Transverse colon (tissue), 4 donors: Measurements from ENCODE around the gene YTHDF1. TPM values are rescaled to one million over a fixed set of nuclear protein-coding genes. Genes with fewer than 3 reads are reported as not detected.

ENCODE experiments used
- DNase-seq: peaks from one replicate; pipeline ENCODE4 v3.0.0-alpha.2; 2019
- H3K27ac ChIP-seq, 4 donors: fragments of 200-600 bp; sonication (generic); 2 replicates each; pipeline ENCODE4 v1.5.1; 2016 to 2018; ENCODE audit warnings: inconsistent platforms in 4 of 4
- H3K27me3 ChIP-seq: fragments of 200-600 bp; sonication (generic); 2 replicates; pipeline ENCODE4 v1.5.1; 2017; ENCODE audit warnings: inconsistent platforms
- H3K36me3 ChIP-seq, 4 donors: fragments of 200-600 bp; sonication (generic); 2 replicates each; pipeline ENCODE4 v1.5.1; 2017 to 2019; ENCODE audit warnings: inconsistent platforms in 4 of 4
- H3K4me1 ChIP-seq, 4 donors: fragments of 200-600 bp; sonication (generic); 2 replicates each; pipeline ENCODE4 v1.5.1; 2017 to 2020; ENCODE audit warnings: inconsistent platforms in 4 of 4
- H3K4me3 ChIP-seq, 4 donors: fragments of 200-600 bp; sonication (generic); 1 replicate in 1 of 4; 2 replicates in 3 of 4; pipeline versions ENCODE4 v1.5.1 to v1.6.1; 2017 to 2019; ENCODE audit warnings: inconsistent platforms in 4 of 4
- H3K9me3 ChIP-seq, 2 donors: fragments of 200-600 bp; sonication (generic); 2 replicates each; pipeline ENCODE4 v1.5.1; 2017 to 2019; ENCODE audit warnings: inconsistent platforms in 2 of 2
- CTCF ChIP-seq, 5 experiments: fragments of 200-600 bp in 3 of 5; fragments of 450-650 bp in 2 of 5; sonication (generic) in 3 of 5; IDR thresholded peaks; 1 replicate in 2 of 5; 2 replicates in 3 of 5; pipeline ENCODE4 v1.5.1; 2016 to 2017; ENCODE audit warnings: antibody characterized with exemption in 5 of 5, inconsistent platforms in 3 of 5, mild to moderate bottlenecking in 2 of 5, moderate library complexity in 1 of 5
- EP300 ChIP-seq: sonication (generic); formaldehyde crosslinking; IDR thresholded peaks from one replicate; pipeline ENCODE4 v1.6.1; 2017; ENCODE audit warnings: antibody characterized with exemption, low read depth
- POLR2A ChIP-seq: fragments of 450-650 bp; IDR thresholded peaks from one replicate; pipeline ENCODE4 v1.6.1; 2016; ENCODE audit warnings: antibody characterized with exemption, mild to moderate bottlenecking, moderate library complexity
- POLR2AphosphoS5 ChIP-seq, 3 donors: sonication (generic); formaldehyde crosslinking; IDR thresholded peaks; one replicate each; pipeline ENCODE4 v1.6.1; 2016; ENCODE audit warnings: antibody characterized with exemption in 3 of 3
- whole genome bisulfite sequencing, 2 donors: methylation state at CpG; one replicate each; pipeline ENCODE4 v1.1.5; 2018; ENCODE audit warnings: low coverage in 1 of 2; 5-methylcytosine and 5-hydroxymethylcytosine counted together
- in situ Hi-C, 4 donors: fragments of 200-750 bp; cut with MboI; loops; one replicate each; pipeline versions ENCODE4 v1.15.0 to v1.15.1; 2017; ENCODE audit warnings: low sequenced_read_pairs in 3 of 4, low pct_ligation_motif_present in 1 of 4, low pct_unique_long_range_greater_than_20kb in 1 of 4
- intact Hi-C: fragments of 100-400 bp; cut with DNase I; formaldehyde crosslinking; loops from one replicate; pipeline ENCODE4 v1.15.1; 2023; ENCODE audit warnings: low total_unique reads
- total RNA-seq, 4 donors: library from RNA; depleted of rRNA; stranded (reverse); fragments of >200 nt; gene quantifications; one replicate each; pipeline ENCODE4 v1.1.0, GENCODE V29; 2016

YTHDF1 gene
- total RNA-seq, 4 donors from 2014 or later: 29.4 to 35.2 (median 32.9) TPM

GRCh38 chr20:63219866-63220521, 4.1 kb upstream of the YTHDF1 start:
- intact Hi-C loops (loop anchor here (5.0 kb wide), 1 partner anchor 163 kb away; no protein-coding TSS in a partner anchor), in situ Hi-C loops (no loop called here)
- no peak for DNase-seq
- Histone ChIP-seq H3K27ac (no peak overlapping the region), H3K36me3 (no peaks in the 10 kb centered on the region), H3K4me1 (peaks cover 0 to 21% (median 15%) of the 10 kb centered on the region in 4 donors), H3K4me3 (no peak overlapping the region), H3K27me3 (peaks cover 4% of the 10 kb centered on the region), H3K9me3 (no peaks in the 10 kb centered on the region)
- WGBS, 2 donors: 82 to 95% methylated on average over 8 to 25 of the region's 25 CpGs
- no peak for TF ChIP-seq EP300
- TF ChIP-seq POLR2A: no peak
- TF ChIP-seq POLR2AphosphoS5 (IDR thresholded peaks at IDR 0.05): no peak
- TF ChIP-seq CTCF (IDR thresholded peaks at IDR 0.05): no peak

GRCh38 chr20:63219447-63219821, 3.5 kb upstream of the YTHDF1 start:
- Histone ChIP-seq H3K27me3 (peaks cover 4% of the 10 kb centered on the region), H3K4me1 (peaks cover 5 to 20% (median 15%) of the 10 kb centered on the region in 4 donors), H3K27ac (no peak overlapping the region), H3K9me3 (no peaks in the 10 kb centered on the region), H3K4me3 (no peak overlapping the region), H3K36me3 (no peaks in the 10 kb centered on the region)
- no peak for DNase-seq
- in situ Hi-C loops: no loop called here
- 77 to 92% methylated on average over 6 to 8 of the region's 8 CpGs for WGBS, 2 donors
- TF ChIP-seq POLR2A (no peak), POLR2AphosphoS5 (IDR thresholded peaks at IDR 0.05) (no peak), CTCF (IDR thresholded peaks at IDR 0.05) (no peak), EP300 (no peak)
- intact Hi-C loops: no loop called here

- no peak overlapping the region for H3K27ac ChIP-seq
- in situ Hi-C loops: no loop called here
- no peak for DNase-seq
- TF ChIP-seq CTCF (IDR thresholded peaks at IDR 0.05) (no peak), EP300 (no peak), POLR2AphosphoS5 (IDR thresholded peaks at IDR 0.05) (no peak), POLR2A (no peak)
- H3K9me3 ChIP-seq: no peaks in the 10 kb centered on the region
- WGBS, 2 donors: 83 to 100% methylated on average over 1 to 12 of the region's 13 CpGs
- H3K27me3 ChIP-seq: peaks cover 4% of the 10 kb centered on the region
- H3K4me3 ChIP-seq: no peak overlapping the region
- no peaks in the 10 kb centered on the region for H3K36me3 ChIP-seq
- intact Hi-C loops: no loop called here
- H3K4me1 ChIP-seq: peaks cover 8 to 18% (median 18%) of the 10 kb centered on the region in 4 donors
Observed at GRCh38 chr20:63218701-63219446, 2.9 kb upstream of the YTHDF1 start.

- in situ Hi-C loops (no loop called here), intact Hi-C loops (no loop called here)
- no peak overlapping the region for H3K4me3 ChIP-seq
- H3K27me3 ChIP-seq: peaks cover 4% of the 10 kb centered on the region
- no peaks in the 10 kb centered on the region for H3K9me3 ChIP-seq
- no peak overlapping the region for H3K27ac ChIP-seq
- H3K4me1 ChIP-seq: peaks cover 8 to 27% (median 25%) of the 10 kb centered on the region in 4 donors
- TF ChIP-seq CTCF (IDR thresholded peaks at IDR 0.05) (no peak), EP300 (no peak), POLR2A (no peak), POLR2AphosphoS5 (IDR thresholded peaks at IDR 0.05) (no peak)
- DNase-seq: no peak
- 79% methylated on average over 7 of the region's 7 CpGs; no CpG with 5 or more reads in 1 of the 2 donors for WGBS, 2 donors
- peaks cover 0 to 4% (median 0%) of the 10 kb centered on the region in 4 donors for H3K36me3 ChIP-seq
Observed at GRCh38 chr20:63217706-63218105, 1.8 kb upstream of the YTHDF1 start.
